GM19240 (cell line): ENCODE measurements around the gene ABHD1.

Experiments
- DNase-seq: peaks from one replicate; pipeline ENCODE4 v3.0.0; 2011; ENCODE audit warnings: low spot score; ENCODE audit not compliant: insufficient read length

The ABHD1 gene

DNA sequence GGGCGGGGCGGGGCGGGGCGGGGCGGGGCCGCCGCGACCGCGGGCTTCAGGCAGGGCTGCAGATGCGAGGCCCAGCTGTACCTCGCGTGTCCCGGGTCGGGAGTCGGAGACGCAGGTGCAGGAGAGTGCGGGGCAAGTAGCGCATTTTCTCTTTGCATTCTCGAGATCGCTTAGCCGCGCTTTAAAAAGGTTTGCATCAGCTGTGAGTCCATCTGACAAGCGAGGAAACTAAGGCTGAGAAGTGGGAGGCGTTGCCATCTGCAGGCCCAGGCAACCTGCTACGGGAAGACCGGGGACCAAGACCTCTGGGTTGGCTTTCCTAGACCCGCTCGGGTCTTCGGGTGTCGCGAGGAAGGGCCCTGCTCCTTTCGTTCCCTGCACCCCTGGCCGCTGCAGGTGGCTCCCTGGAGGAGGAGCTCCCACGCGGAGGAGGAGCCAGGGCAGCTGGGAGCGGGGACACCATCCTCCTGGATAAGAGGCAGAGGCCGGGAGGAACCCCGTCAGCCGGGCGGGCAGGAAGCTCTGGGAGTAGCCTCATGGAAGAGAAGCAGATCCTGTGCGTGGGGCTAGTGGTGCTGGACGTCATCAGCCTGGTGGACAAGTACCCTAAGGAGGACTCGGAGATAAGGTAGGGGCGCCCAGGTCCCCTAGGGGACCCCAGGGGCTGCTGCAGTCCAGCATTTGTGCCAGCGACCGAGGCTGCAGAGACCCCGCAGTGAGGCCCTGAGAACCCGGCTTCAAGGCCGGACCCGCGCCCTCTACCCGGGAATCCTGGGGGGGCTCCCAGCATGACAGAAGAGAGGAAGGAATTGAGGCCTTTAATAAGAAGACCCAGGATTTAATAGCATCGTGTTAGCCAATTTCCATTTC, 36.7 kb upstream of the ABHD1 start, which contains the start of gene KHK:
KHK (plus strand) TSS at position 49 of the 870 bp plus-strand sequence; CDS start at position 537, 488 bp downstream.
- DNase-seq: peak; percentile 22

DNA sequence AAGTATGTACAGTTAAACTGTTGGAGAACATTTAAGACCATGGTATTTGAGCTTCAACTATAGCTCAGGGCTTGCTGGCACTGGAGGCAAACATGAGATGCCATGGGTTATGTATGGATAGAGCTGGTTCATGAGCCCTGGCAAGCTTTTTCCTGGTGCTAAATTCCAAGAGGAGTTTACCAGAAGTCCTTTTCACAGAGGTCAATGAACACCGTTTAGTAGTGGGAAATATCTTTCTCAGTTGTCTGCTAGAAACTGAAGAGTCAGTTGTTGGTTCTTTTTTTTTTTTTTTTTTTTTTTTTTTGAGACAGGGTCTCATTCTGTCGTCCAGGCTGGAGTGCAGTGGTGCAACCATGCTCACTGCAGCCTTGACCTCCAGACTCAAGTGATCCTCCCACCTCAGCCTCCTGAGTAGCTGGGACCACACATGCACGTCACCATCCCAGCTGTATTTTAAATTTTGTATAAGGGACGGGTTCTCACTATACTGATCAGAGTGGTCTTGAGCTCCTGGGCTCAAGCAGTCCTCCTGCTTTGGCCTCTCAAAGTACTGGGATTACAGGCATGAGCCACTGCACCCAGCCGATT, 35.7 kb upstream of the ABHD1 start:
- no peak for DNase-seq

GRCh38 chr2:27088634-27089033, 35.0 kb upstream of the ABHD1 start:
- DNase-seq: no peak

- no peak for DNase-seq
Observed at GRCh38 chr2:27089111-27089954, 34.3 kb upstream of the ABHD1 start.

DNA sequence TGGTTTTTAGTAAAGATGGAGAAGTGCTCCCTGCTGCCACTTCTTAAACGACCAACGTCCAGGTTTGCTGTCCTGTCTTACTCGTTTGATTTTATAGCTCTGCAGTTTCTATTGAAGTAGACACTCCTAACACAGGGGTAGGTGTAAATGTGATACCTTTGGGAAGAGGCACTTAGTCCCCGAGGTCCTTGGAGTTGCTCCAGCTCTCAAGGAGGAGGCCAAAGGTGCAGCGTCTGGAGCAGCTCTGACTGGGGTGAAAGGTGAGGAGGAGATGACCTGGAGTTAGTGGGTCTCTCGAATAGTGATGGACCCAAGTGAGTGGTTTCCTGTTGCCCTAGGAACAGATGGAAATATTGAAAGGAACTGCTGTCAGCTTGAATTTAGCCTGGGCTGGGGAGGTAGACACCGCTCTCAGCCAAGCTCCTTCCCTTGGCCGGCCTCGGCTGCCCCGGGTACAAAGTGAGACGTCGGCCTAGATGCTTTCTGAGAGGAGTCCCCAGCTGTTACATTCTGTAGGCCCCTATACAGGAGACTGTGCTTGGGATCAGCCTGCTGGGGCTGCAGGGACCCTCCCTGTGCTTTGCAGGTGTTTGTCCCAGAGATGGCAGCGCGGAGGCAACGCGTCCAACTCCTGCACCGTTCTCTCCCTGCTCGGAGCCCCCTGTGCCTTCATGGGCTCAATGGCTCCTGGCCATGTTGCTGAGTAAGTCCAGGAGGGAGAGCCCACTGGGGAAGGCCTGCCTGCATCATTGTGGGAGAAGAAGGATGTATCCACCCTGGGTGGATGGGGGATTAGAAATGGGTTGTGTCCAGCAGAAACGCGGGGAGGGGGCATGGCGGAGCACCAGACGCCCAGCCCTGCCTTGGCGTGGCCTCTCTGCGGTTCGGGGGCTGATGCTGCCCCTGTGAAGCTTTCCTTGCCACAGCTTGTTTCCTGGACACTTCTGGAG, 31.6 kb upstream of the ABHD1 start:
- no peak for DNase-seq

DNA sequence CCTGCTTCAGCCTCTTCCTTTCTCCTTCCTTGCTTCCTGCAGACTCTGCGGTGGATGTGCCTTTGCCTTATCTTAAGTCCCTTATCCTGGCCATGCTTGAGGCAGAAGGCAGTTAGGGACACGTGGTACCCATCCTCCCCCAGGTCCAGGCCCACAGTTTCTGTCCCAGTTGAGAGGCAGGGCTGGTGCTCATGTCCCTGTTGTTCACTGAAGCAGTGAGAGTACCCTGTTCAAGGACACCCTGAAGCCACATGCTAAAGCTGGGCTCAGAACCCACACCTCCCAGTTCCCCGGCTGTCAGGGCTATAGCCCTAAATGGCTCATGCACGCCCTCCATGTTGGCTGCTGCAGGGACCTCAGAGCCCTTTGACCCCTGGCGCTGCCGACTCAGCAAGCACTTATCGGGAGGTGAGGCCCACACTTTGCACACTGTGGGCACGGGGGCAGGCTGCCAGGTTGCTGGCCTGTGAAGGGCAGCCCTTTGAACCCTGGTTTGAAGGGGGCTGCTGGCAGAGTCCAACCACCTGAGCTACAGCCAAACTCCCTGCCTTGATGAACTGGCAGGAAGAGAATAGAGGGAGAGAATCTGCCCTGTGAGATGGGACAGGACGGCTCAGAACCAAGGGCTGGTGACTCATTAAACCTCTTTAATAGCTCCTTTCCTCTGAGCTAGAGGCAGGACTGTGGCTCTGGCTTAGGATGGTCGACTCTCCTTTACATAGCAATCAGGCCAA, 30.8 kb upstream of the ABHD1 start:
- no peak for DNase-seq

GRCh38 chr2:27093430-27094352, 29.9 kb upstream of the ABHD1 start:
- no peak for DNase-seq

DNA sequence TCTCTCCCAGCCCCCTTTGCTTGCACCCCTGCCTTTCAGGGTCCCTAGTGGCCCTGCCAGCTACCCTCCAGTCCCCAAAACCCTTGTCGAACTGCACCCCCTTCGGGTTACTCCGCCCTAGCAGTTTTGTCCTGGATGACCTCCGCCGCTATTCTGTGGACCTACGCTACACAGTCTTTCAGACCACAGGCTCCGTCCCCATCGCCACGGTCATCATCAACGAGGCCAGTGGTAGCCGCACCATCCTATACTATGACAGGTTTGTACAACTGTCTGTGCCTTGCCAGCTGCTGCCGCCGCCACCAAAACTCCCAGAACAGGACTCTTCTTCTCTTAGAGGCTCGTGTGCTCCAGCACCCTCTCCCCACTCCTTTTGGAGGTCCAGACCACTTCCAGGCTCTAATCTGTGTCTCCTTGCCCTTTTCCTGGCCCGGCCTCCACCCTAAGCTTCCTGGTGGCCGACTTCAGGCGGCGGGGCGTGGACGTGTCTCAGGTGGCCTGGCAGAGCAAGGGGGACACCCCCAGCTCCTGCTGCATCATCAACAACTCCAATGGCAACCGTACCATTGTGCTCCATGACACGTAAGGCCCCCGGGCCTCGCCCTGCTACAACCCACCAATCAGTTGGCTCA, 29.1 kb upstream of the ABHD1 start:
- no peak for DNase-seq

DNA sequence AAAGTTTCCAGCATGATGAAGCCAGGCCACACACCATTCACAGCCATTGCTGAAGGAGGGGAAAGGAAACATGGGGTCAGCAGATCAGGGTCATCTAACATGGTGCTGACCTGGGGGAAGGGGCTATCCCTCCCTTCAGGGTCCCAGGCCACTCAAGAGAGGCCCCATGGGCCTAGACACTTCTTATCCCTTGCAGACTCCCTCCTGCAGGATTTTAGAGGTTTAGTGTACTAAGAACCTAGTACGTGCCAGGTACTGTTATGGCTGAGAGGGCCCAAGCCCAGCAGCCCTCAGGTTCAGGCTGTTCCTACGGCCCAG, 28.2 kb upstream of the ABHD1 start:
- DNase-seq: no peak

DNA sequence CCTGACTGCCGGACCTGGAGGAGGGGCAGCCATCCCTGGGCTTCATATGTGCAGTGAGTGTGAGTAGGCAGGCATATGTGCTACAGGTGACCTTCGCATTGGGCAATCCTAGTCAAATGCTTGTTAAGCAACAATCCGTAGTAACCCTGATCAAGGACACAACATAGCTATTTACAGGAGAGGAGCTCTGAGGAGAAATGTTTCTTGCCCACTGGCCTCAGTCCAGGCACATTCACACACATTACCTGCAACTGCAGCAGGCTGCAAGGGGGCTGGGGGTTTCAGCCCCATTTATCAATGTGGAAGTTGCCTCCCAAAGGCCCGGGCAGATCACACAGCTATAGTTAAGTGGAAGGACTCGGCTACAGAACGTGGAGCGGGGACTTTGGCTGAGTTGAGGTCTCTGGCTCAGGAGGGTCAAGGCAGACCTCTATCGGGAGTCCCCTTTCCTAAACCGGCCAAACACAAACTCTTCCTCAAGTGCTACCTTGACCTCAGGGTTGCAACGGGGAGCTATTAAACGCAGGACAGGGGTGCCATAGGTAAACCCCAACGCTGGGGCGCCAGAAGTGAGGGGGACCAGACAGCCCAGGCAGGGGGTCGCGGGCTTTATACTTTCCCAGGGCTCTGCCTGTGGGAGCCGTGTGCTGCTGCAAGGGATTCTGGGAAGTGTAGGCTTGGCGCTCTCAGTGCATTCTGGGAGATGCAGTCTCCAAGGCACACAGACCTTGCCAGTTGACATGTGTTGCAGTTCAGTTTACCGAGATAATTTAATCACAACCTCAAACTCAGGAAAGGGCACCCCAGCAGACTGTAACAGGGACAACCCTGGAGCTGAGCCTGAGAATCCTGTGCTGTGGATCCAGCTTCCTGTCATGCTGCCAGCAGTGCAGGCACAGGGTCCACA, 27.6 kb upstream of the ABHD1 start:
- DNase-seq: peak; percentile 91

DNA sequence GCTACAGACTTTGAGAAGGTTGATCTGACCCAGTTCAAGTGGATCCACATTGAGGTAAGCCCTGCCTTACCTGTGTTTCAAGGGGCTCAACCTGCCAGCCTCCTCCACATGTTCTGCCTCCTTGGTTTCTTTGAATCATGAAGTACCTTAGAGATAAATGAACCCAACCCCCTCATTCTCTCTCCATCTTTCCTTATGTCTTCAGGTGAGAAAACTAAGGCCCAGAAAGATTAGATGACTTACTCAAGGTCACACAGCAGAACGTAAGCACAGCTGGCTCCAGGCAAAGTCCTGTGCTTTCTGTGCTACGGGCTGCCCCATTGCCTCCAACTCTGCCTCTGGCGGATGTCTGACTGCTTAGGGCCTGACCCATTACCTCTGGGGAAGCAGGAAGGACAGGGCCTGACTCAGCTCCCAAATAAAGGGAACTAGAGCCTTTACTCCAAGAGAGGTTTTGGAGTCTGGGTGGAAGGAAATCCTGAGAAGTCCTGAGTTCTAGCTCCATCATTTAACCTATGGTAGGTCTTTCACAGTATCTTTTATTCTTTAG, 26.8 kb upstream of the ABHD1 start:
- no peak for DNase-seq

DNA sequence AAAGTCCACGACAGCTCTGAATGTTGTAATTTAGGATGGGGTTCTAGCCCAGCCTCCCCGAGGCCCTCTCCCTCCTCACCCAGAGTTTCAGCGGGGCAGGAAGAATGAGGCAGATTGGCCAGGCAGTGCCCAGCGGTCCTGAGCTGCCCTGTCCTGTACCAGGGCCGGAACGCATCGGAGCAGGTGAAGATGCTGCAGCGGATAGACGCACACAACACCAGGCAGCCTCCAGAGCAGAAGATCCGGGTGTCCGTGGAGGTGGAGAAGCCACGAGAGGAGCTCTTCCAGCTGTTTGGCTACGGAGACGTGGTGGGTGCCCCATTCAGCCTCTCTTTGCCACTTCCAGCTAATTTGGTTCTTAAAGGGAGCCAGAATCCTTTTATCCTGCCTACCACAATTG, 26.3 kb upstream of the ABHD1 start:
- no peak for DNase-seq

GRCh38 chr2:27099334-27099955, 24.2 kb upstream of the ABHD1 start:
- DNase-seq: no peak

GRCh38 chr2:27100036-27100435, 23.6 kb upstream of the ABHD1 start:
- no peak for DNase-seq

DNA sequence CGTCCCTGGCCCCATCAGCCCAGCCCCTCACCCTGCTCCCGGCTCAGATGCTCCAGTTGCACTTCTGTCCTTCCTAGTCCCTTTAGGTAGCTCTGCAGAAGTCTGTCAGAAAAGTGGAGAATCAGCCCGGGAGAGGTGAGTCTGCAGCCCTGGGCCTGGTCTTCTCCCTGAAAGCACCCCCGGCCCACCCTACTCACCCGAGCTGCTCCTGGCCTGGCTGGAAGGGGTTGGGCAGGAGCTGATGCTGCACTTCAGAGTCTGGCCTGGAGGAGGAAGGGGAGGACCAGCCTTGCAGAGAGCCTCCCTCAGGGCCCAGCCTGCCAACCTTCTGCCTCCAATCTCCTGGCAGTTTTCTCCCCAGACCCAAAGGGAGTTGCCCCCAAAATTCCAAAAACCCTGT, 21.3 kb upstream of the ABHD1 start:
- no peak for DNase-seq

DNA sequence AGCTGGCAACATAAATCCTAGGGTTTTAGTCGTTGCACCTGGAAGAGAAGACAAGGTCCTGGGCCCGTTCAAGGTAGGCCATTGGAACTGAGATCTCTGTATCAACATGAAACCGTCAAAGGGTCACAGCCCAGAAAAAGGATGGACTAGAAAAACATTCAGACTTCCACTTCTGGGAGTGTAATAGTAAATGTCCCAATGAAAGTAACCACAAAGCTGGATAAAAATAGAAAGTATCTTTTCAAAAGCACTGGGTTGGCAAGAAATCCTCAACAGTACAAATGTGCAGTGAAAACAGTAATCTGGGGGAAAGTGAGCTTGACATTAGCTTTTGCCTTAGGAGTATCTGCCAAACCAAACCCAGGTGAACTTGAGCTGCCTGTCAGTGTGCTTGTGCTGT, 17.6 kb upstream of the ABHD1 start:
- no peak for DNase-seq

DNA sequence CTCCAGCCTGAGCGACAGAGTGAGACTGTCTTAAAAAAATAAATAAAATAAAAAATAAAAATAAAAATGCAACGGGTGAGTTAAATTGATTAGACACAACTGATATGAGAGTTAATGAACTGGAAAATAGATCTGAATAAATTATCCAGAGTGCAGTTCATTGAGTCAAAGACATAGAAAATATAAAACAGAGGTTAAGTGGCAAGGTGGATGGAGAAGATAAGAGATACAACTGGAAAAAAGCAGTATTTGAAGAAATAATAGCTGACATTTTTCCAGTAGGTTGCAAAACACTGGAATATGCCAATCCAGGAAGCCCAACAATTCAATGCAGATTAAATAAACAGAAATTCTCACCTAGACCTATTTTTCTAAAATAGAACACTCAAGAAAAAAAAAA, 15.4 kb upstream of the ABHD1 start:
- DNase-seq: no peak
